ENCODE results near the gene SORCS2.

SORCS2 gene

GRCh38 chr4:7288751-7289523, 96.6 kb downstream of the SORCS2 start:
- no peak for DNase-seq (ENCODE audit: low read depth in 2 of 2)

- DNase-seq (ENCODE audit: low read depth in 2 of 2): no peak
These were observed 97.3 kb downstream of the SORCS2 start for GRCh38 chr4:7289589-7289988.

GRCh38 chr4:7291372-7292114, 99.2 kb downstream of the SORCS2 start:
- DNase-seq (ENCODE audit: low read depth in 2 of 2): no peak

- no peak for DNase-seq (ENCODE audit: low read depth in 2 of 2)
These were observed 101.4 kb downstream of the SORCS2 start for GRCh38 chr4:7293703-7294102.

GRCh38 chr4:7294176-7294756, 101.9 kb downstream of the SORCS2 start:
- DNase-seq (ENCODE audit: low read depth in 2 of 2): no peak

GRCh38 chr4:7295197-7295910, 103.0 kb downstream of the SORCS2 start:
- DNase-seq (ENCODE audit: low read depth in 2 of 2): no peak

GRCh38 chr4:7295911-7296660, 103.7 kb downstream of the SORCS2 start:
- no peak for DNase-seq (ENCODE audit: low read depth in 2 of 2)

- no peak for DNase-seq (ENCODE audit: low read depth in 2 of 2)
These were observed 104.5 kb downstream of the SORCS2 start for GRCh38 chr4:7296661-7297335.

- no peak for DNase-seq (ENCODE audit: low read depth in 2 of 2)
These were observed 105.0 kb downstream of the SORCS2 start for GRCh38 chr4:7297374-7297773.

- no peak for DNase-seq (ENCODE audit: low read depth in 2 of 2)
These were observed 105.5 kb downstream of the SORCS2 start for GRCh38 chr4:7297881-7298280.

- no peak for DNase-seq (ENCODE audit: low read depth in 2 of 2)
These were observed 106.3 kb downstream of the SORCS2 start for GRCh38 chr4:7298619-7299009.

- no peak for DNase-seq (ENCODE audit: low read depth in 2 of 2)
These were observed 106.9 kb downstream of the SORCS2 start for GRCh38 chr4:7299010-7299907.

- DNase-seq (ENCODE audit: low read depth in 2 of 2): no peak
These were observed 107.8 kb downstream of the SORCS2 start for GRCh38 chr4:7299908-7300710.

GRCh38 chr4:7300711-7301095, 108.4 kb downstream of the SORCS2 start:
- no peak for DNase-seq (ENCODE audit: low read depth in 2 of 2)

- DNase-seq (ENCODE audit: low read depth in 2 of 2): no peak
These were observed 108.9 kb downstream of the SORCS2 start for GRCh38 chr4:7301126-7301785.

- no peak for DNase-seq (ENCODE audit: low read depth in 2 of 2)
These were observed 109.7 kb downstream of the SORCS2 start for GRCh38 chr4:7301846-7302630.

GRCh38 chr4:7302781-7303404, 110.6 kb downstream of the SORCS2 start:
- DNase-seq (ENCODE audit: low read depth in 2 of 2): no peak
